ENCODE measurements around the gene PTTG1IP. TPM values are rescaled to one million over a fixed set of nuclear protein-coding genes. Genes with fewer than 3 reads are reported as not detected.
"Not testable (repeated sequence)": the region's sequence is repeated elsewhere in the genome, so short reads cannot be mapped to it uniquely, and the experiment has no call there.

The PTTG1IP gene
- total and polyA plus RNA-seq, 2 donors: 75.3 to 138 TPM

DNA sequence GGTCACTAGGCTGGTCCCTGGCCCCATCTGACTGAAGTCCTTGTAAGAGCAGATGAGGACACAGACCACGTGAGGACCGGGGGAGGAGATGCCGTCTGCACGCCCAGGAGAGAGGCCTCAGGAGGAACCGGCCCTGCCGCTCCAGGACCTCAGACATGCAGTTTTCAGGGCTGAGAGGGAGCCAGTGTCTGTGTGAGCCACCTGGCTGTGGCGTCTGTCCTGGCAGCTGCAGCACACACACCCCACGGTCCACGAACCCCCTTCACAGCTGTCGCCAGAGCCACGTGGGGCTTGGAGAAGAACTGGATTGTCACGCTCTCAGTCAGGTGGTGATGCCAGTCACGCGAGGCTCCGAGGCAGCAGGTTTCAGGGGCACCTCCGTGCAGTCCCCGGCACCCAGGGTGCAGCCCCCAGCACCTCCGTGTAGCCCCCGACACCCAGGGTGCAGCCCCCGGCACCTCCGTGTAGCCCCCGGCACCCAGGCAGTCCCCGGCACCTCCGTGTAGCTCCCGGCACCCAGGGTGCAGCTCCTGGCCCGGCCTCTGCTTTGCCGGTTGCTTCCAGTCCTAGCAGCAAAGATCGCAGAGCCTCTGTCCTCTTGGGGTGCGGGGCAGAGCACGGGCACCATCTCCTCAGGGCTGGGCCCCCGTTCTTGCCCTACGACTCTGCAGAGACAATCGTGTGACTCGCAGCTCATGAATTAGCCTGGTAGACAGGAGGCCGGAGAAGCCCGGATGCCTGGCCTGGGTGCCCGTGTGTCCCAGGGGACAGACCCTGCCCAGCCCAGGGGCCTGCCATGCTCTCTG lies 36.6 kb downstream of the PTTG1IP start:
- no peak overlapping the region for H3K4me3 ChIP-seq (ENCODE audit: low read length in 2 of 2)
- WGBS: 87% methylated on average over 37 of the region's 37 CpGs
- no peaks in the 10 kb centered on the region for H3K36me3 ChIP-seq (ENCODE audit: control insufficient read depth in 2 of 2, insufficient read depth in 2 of 2, low read length in 1 of 2)
- no peak for DNase-seq (ENCODE audit: low read depth in 6 of 9, low spot score in 9 of 9)
- H3K27ac ChIP-seq (ENCODE audit: low read depth in 1 of 2, low read length in 1 of 2): no peak overlapping the region
- no peaks in the 10 kb centered on the region for H3K4me1 ChIP-seq (ENCODE audit: control insufficient read depth in 2 of 2, insufficient read depth in 2 of 2, low read length in 2 of 2)
- H3K27me3 ChIP-seq (ENCODE audit: control insufficient read depth in 2 of 2, insufficient read depth in 1 of 2, low read length in 1 of 2): peaks cover 0 to 2% of the 10 kb centered on the region in 2 donors
- no peaks in the 10 kb centered on the region for H3K9me3 ChIP-seq (ENCODE audit: control insufficient read depth in 2 of 2, insufficient read depth in 1 of 2, low read length in 1 of 2)

DNA sequence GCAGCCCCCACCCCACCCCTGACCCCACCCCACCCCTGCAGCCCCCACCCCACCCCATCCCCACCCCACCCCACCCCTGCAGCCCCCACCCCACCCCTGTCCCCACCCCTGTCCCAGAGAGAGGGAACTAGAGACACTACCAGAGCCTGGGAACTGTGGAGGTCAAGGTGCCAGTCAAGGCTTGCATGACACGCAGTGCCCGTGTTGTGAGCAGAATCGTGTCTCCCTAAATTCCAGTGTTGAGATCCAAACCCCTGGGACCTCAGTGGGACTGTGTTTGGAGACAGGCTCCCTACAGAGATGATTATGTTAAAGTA lies 37.2 kb downstream of the PTTG1IP start:
- Histone ChIP-seq H3K36me3 (ENCODE audit: control insufficient read depth in 2 of 2, insufficient read depth in 2 of 2, low read length in 1 of 2) (no peaks in the 10 kb centered on the region), H3K27ac (ENCODE audit: low read depth in 1 of 2, low read length in 1 of 2) (no peak overlapping the region), H3K27me3 (ENCODE audit: control insufficient read depth in 2 of 2, insufficient read depth in 1 of 2, low read length in 1 of 2) (peaks cover 0 to 2% of the 10 kb centered on the region in 2 donors), H3K4me3 (ENCODE audit: low read length in 2 of 2) (no peak overlapping the region), H3K4me1 (ENCODE audit: control insufficient read depth in 2 of 2, insufficient read depth in 2 of 2, low read length in 2 of 2) (peaks cover 0 to 1% of the 10 kb centered on the region in 2 donors), H3K9me3 (ENCODE audit: control insufficient read depth in 2 of 2, insufficient read depth in 1 of 2, low read length in 1 of 2) (no peaks in the 10 kb centered on the region)
- no peak for DNase-seq (ENCODE audit: low read depth in 6 of 9, low spot score in 9 of 9)
- 94% methylated on average over 3 of the region's 3 CpGs for WGBS

DNA sequence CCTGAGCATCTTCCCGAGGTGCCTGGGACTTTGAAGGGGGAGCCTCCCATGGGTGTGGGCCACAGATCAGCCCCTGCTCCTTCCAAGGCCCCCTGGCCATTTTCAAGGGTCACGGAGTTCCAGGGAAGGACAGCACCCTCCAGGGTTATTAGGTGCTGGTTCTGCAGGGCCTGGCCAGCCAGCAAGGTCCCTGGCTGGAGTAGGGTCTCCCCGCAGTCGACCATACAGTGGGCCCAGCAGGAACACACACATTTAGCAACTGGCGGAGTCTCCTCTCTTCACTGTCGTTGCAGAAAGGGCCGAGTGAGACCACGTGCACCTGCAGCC lies 37.9 kb downstream of the PTTG1IP start:
- Histone ChIP-seq H3K9me3 (ENCODE audit: control insufficient read depth in 2 of 2, insufficient read depth in 1 of 2, low read length in 1 of 2) (no peaks in the 10 kb centered on the region), H3K27me3 (ENCODE audit: control insufficient read depth in 2 of 2, insufficient read depth in 1 of 2, low read length in 1 of 2) (no peaks in the 10 kb centered on the region), H3K4me3 (ENCODE audit: low read length in 2 of 2) (no peak overlapping the region), H3K27ac (ENCODE audit: low read depth in 1 of 2, low read length in 1 of 2) (no peak overlapping the region), H3K4me1 (ENCODE audit: control insufficient read depth in 2 of 2, insufficient read depth in 2 of 2, low read length in 2 of 2) (peaks cover 0 to 2% of the 10 kb centered on the region in 2 donors), H3K36me3 (ENCODE audit: control insufficient read depth in 2 of 2, insufficient read depth in 2 of 2, low read length in 1 of 2) (no peaks in the 10 kb centered on the region)
- no peak for DNase-seq (ENCODE audit: low read depth in 6 of 9, low spot score in 9 of 9)
- WGBS: 82% methylated on average over 8 of the region's 8 CpGs

DNA sequence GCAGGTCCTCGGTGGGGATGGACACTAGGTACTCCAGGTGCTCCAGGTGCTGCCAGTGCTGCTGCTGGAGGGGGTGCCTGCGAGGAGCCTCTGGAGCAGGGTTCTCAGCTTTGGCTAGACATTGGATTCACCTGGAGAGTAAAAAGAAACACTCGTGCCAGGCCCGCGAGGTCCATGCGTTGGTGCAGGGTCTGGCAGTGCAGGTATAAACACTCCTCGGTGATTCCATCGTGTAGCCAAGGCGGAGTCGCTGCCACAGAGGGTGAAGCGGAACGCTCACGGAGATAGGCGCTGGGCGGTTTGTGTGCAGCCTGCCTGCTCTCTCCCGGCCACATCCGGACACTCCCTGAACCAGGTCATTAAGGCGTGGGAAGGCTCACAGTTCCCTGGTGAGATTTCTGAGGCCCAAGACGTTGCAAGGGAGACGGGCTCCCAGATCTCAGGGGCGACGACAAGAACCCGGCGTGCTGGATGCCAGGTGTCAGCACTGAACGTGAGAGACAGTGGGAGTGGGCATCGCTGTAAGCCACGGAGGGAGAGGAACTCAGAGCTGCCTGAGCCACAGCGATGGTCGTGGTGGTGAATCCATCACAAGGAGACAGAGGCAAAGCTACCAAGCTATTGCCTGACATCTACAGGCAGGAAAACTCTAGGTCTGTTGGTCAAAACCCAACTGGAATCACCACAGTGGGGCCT lies 38.4 kb downstream of the PTTG1IP start:
- WGBS: 92% methylated on average over 29 of the region's 29 CpGs
- peaks cover 0 to 2% of the 10 kb centered on the region in 2 donors for H3K4me1 ChIP-seq (ENCODE audit: control insufficient read depth in 2 of 2, insufficient read depth in 2 of 2, low read length in 2 of 2)
- no peak overlapping the region for H3K4me3 ChIP-seq (ENCODE audit: low read length in 2 of 2)
- no peaks in the 10 kb centered on the region for H3K27me3 ChIP-seq (ENCODE audit: control insufficient read depth in 2 of 2, insufficient read depth in 1 of 2, low read length in 1 of 2)
- H3K9me3 ChIP-seq (ENCODE audit: control insufficient read depth in 2 of 2, insufficient read depth in 1 of 2, low read length in 1 of 2): no peaks in the 10 kb centered on the region
- DNase-seq (ENCODE audit: low read depth in 6 of 9, low spot score in 9 of 9): no peak
- H3K36me3 ChIP-seq (ENCODE audit: control insufficient read depth in 2 of 2, insufficient read depth in 2 of 2, low read length in 1 of 2): no peaks in the 10 kb centered on the region
- H3K27ac ChIP-seq (ENCODE audit: low read depth in 1 of 2, low read length in 1 of 2): no peak overlapping the region

DNA sequence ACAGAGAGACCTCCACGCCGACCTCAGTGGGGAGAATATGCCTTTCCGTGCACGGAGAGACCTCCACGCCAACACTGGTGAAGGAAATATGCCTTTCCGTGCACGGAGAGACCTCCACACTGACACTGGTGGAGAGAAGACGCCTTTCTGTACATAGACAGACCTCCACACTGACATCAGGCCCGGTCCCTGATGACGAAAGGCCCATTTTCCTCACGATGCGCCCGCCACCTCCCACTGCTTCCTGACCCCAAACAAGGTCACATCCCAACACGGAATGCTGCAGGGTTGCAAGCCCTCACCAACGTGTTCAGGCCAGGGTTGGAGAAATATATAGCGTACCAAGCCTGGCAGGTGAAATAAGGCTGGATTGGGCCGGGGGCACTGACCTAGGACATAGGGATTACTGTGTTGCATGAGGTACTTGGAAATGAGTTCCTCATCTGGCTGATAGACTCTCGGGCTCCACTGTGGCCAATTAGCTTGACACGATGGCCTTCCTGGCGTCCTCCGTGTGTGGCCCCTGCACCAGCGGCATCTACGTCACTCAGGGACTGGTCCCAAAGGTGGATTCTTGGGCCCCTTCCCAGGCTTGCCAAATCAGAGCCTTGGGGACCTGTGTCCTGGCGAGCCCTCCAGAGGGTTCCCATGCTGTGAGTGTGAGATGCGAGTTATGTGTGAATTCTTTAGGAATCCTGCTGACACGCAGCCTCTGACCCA lies 39.1 kb downstream of the PTTG1IP start:
- Histone ChIP-seq H3K4me3 (ENCODE audit: low read length in 2 of 2) (no peak overlapping the region), H3K4me1 (ENCODE audit: control insufficient read depth in 2 of 2, insufficient read depth in 2 of 2, low read length in 2 of 2) (peaks cover 0 to 2% of the 10 kb centered on the region in 2 donors), H3K27me3 (ENCODE audit: control insufficient read depth in 2 of 2, insufficient read depth in 1 of 2, low read length in 1 of 2) (no peaks in the 10 kb centered on the region), H3K36me3 (ENCODE audit: control insufficient read depth in 2 of 2, insufficient read depth in 2 of 2, low read length in 1 of 2) (no peaks in the 10 kb centered on the region), H3K9me3 (ENCODE audit: control insufficient read depth in 2 of 2, insufficient read depth in 1 of 2, low read length in 1 of 2) (no peaks in the 10 kb centered on the region), H3K27ac (ENCODE audit: low read depth in 1 of 2, low read length in 1 of 2) (no peak overlapping the region)
- 96% methylated on average over 26 of the region's 26 CpGs for WGBS
- no peak for DNase-seq (ENCODE audit: low read depth in 6 of 9, low spot score in 9 of 9)

DNA sequence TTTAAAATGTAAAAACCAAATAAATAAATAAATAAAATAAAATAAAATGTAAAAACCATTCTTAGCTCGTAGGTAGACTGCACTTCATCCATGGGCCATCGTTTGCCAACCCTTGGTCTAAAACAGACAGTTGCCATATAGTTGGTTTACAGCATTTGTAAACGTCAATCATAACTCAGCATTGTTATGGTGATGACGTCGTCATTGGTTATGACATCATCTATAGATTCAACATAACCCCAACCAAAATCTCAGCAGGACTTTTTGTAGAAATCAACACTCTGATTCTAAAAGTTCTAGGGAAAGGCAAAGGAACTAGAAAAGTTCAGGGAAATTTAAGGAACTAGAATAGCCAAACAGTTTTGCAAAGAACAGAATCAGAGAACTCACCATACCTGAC lies 39.8 kb downstream of the PTTG1IP start:
- Histone ChIP-seq H3K27me3 (ENCODE audit: control insufficient read depth in 2 of 2, insufficient read depth in 1 of 2, low read length in 1 of 2) (no peaks in the 10 kb centered on the region), H3K36me3 (ENCODE audit: control insufficient read depth in 2 of 2, insufficient read depth in 2 of 2, low read length in 1 of 2) (no peaks in the 10 kb centered on the region), H3K9me3 (ENCODE audit: control insufficient read depth in 2 of 2, insufficient read depth in 1 of 2, low read length in 1 of 2) (peaks cover 0 to 5% of the 10 kb centered on the region in 2 donors), H3K4me1 (ENCODE audit: control insufficient read depth in 2 of 2, insufficient read depth in 2 of 2, low read length in 2 of 2) (peaks cover 0 to 2% of the 10 kb centered on the region in 2 donors), H3K4me3 (ENCODE audit: low read length in 2 of 2) (no peak overlapping the region), H3K27ac (ENCODE audit: low read depth in 1 of 2, low read length in 1 of 2) (no peak overlapping the region)
- WGBS: 96% methylated on average over 5 of the region's 5 CpGs
- no peak for DNase-seq (ENCODE audit: low read depth in 6 of 9, low spot score in 9 of 9)

DNA sequence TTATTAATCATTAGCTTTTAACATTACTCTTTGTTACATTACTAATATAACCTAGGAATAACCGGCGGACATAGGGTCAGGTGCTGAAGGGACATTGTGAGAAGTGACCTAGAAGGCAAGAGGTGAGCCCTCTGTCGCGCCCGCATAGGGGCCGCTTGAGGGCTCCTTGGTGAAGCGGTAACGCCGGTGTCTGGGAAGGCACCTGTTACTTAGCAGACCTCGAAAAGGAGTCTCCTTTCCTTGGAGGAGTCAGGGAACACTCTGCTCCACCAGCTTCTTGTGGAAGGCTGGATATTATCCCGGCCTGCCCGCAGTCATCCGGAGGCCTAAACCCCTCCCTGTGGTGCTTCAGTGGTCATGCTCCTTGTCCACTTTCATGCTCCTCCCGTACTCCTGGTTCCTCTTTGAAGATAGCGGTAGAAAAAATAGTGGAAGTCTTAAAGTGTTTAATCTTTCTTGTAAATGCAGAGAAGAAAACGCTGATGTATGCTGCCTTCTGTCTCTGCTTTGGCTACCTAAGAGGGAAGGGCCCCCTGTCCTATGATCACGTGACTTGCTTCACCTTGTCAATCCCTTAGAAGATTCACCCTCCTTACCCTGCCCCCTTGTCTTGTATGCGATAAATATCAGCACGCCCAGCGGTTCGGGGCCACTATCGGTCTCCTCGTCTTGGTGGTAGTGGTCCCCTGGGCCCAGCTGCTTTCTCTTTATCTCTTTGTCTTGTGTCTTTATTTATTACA lies 40.8 kb downstream of the PTTG1IP start:
- H3K9me3 ChIP-seq (ENCODE audit: control insufficient read depth in 2 of 2, insufficient read depth in 1 of 2, low read length in 1 of 2); H3K4me3 ChIP-seq (ENCODE audit: low read length in 2 of 2); H3K36me3 ChIP-seq (ENCODE audit: control insufficient read depth in 2 of 2, insufficient read depth in 2 of 2, low read length in 1 of 2); H3K4me1 ChIP-seq (ENCODE audit: control insufficient read depth in 2 of 2, insufficient read depth in 2 of 2, low read length in 2 of 2); DNase-seq (ENCODE audit: low read depth in 6 of 9, low spot score in 9 of 9); H3K27ac ChIP-seq (ENCODE audit: low read depth in 1 of 2, low read length in 1 of 2); H3K27me3 ChIP-seq (ENCODE audit: control insufficient read depth in 2 of 2, insufficient read depth in 1 of 2, low read length in 1 of 2): not testable (repeated sequence)
- 96% methylated on average over 23 of the region's 23 CpGs for WGBS

DNA sequence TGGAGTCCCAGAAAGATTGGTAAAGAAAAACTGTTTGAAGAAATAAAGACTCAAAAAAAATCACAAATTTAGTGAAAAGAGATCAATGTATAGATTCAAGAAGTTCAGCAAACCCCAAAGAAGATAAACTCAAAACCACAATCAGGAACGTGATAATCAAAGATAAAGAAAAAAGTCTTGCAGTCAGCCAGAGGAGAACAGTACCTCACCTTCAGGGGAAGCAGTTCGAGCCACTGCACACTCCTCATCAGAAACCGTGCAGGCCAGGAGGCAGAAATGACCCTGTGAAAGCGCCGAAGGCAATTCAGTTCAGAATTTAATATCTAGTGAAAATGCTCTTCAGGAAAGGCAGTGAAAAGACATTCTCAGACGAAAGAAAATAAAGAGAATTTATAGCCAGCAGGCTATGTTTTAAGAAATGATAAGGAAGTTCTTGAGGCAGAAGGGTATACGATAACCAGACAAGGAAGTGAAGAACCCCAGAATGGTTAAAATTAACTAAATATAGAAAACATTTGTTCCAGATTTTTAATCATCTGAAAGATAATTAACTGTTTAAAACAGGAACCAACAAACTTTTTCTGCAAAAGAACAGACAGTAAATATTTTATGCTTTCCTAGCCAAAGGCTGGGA lies 42.1 kb downstream of the PTTG1IP start:
- Histone ChIP-seq H3K27ac (ENCODE audit: low read depth in 1 of 2, low read length in 1 of 2) (no peak overlapping the region), H3K9me3 (ENCODE audit: control insufficient read depth in 2 of 2, insufficient read depth in 1 of 2, low read length in 1 of 2) (peaks cover 2 to 9% of the 10 kb centered on the region in 2 donors), H3K27me3 (ENCODE audit: control insufficient read depth in 2 of 2, insufficient read depth in 1 of 2, low read length in 1 of 2) (peaks cover 0 to 2% of the 10 kb centered on the region in 2 donors), H3K4me1 (ENCODE audit: control insufficient read depth in 2 of 2, insufficient read depth in 2 of 2, low read length in 2 of 2) (peaks cover 0 to 2% of the 10 kb centered on the region in 2 donors), H3K36me3 (ENCODE audit: control insufficient read depth in 2 of 2, insufficient read depth in 2 of 2, low read length in 1 of 2) (no peaks in the 10 kb centered on the region), H3K4me3 (ENCODE audit: low read length in 2 of 2) (no peak overlapping the region)
- 16% methylated on average over 7 of the region's 7 CpGs for WGBS
- DNase-seq (ENCODE audit: low read depth in 6 of 9, low spot score in 9 of 9): no peak
